GM12878 (cell line): ENCODE measurements around the gene GLB1L. TPM values are rescaled to one million over a fixed set of nuclear protein-coding genes. Genes with fewer than 3 reads are reported as not detected.

Experiments used
- CHD2 ChIP-seq: IDR thresholded peaks from 2 replicates; pipeline ENCODE4 v1.6.1; 2011; ENCODE audit warnings: low read depth, low read length, improper control_type of control experiment, borderline replicate concordance
- EP300 ChIP-seq, 2 experiments: fragments of 150-350 bp in 1 of 2; IDR thresholded peaks; 2 replicates each; pipeline ENCODE4 v1.6.1; 2011 to 2012; ENCODE audit warnings: low read depth in 2 of 2, low read length in 2 of 2, borderline replicate concordance in 1 of 2, improper control_type of control experiment in 1 of 2, inconsistent platforms in 1 of 2; ENCODE audit not compliant: control insufficient read depth in 1 of 2
- IRF4 ChIP-seq: IDR thresholded peaks from 2 replicates; pipeline ENCODE4 v1.6.1; 2011; ENCODE audit warnings: low read depth, low read length
- MEF2B ChIP-seq: fragments of 450-650 bp; IDR thresholded peaks from 2 replicates; pipeline ENCODE4 v1.6.1; 2018; ENCODE audit warnings: mild to moderate bottlenecking, moderate library complexity; ENCODE audit not compliant: partially characterized antibody, poor library complexity, severe bottlenecking
- MXI1 ChIP-seq: fragments of 150-350 bp; IDR thresholded peaks from 2 replicates; pipeline ENCODE4 v1.6.1; 2011; ENCODE audit warnings: low read depth, mild to moderate bottlenecking, inconsistent platforms, low read length, improper control_type of control experiment
- NFYA ChIP-seq: IDR thresholded peaks from 2 replicates; pipeline ENCODE4 v1.6.1; 2011; ENCODE audit warnings: low read depth, mild to moderate bottlenecking, low read length, improper control_type of control experiment, borderline replicate concordance
- NR2C2 ChIP-seq: IDR thresholded peaks from 2 replicates; pipeline ENCODE4 v1.6.1; 2011; ENCODE audit warnings: borderline replicate concordance, low read depth; ENCODE audit not compliant: control insufficient read depth, insufficient read length
- PAX8 ChIP-seq: fragments of 450-650 bp; IDR thresholded peaks from 2 replicates; pipeline ENCODE4 v1.6.1; 2017; ENCODE audit warnings: mild to moderate bottlenecking, moderate library complexity
- TCF12 ChIP-seq: IDR thresholded peaks from 2 replicates; pipeline ENCODE4 v1.6.1; 2011; ENCODE audit warnings: low read depth, mild to moderate bottlenecking, low read length
- YBX1 ChIP-seq: fragments of 450-650 bp; IDR thresholded peaks from 2 replicates; pipeline ENCODE4 v1.6.1; 2016; ENCODE audit warnings: antibody characterized with exemption
- ZZZ3 ChIP-seq: IDR thresholded peaks from 2 replicates; pipeline ENCODE4 v1.6.1; 2011; ENCODE audit warnings: low read depth; ENCODE audit not compliant: control insufficient read depth, insufficient read length
- polyA plus RNA-seq, 11 experiments: library from polyadenylated mRNA; depleted of rRNA in 4 of 11; unstranded in 6 of 11; stranded (reverse) in 5 of 11; fragments of >200 nt; fragmentation: Nextera tagmentation in 4 of 11; fragmentation: Illumina TruSeq in 1 of 11; extraction: Ambion mirVana in 4 of 11; extraction: Trizol in 1 of 11; gene quantifications; 1 replicate in 1 of 11; 2 replicates in 10 of 11; pipeline versions ENCODE4 v1.2.1 to v1.2.3, GENCODE V29; 2011 to 2016; ENCODE audit warnings: inconsistent platforms in 2 of 11, missing spikeins in 2 of 11, low read depth in 1 of 11
- total RNA-seq, 4 experiments: library from RNA; depleted of rRNA in 3 of 4; stranded (reverse); fragments of >200 nt in 3 of 4; fragmentation: Illumina TruSeq in 1 of 4; extraction: Trizol in 1 of 4; gene quantifications; 2 replicates each; pipeline versions ENCODE4 v1.2.1 to v1.2.3, GENCODE V29; 2013 to 2021
- TF ChIP-seq, protein P1 (sequence below): fragments of 450-650 bp; IDR thresholded peaks from 2 replicates; pipeline ENCODE4 v1.6.1; 2017; ENCODE audit warnings: borderline replicate concordance
- TF ChIP-seq, protein P2 (sequence below): fragments of 450-650 bp; IDR thresholded peaks from 2 replicates; pipeline ENCODE4 v1.6.1; 2017; ENCODE audit warnings: mild to moderate bottlenecking, moderate library complexity

The GLB1L gene
- total and polyA plus RNA-seq, 10 of the 15 experiments (the other 5 are each of a cell fraction or from before 2014, with no cell fraction given): 0.29 to 4.6 (median 2.7) TPM

DNA sequence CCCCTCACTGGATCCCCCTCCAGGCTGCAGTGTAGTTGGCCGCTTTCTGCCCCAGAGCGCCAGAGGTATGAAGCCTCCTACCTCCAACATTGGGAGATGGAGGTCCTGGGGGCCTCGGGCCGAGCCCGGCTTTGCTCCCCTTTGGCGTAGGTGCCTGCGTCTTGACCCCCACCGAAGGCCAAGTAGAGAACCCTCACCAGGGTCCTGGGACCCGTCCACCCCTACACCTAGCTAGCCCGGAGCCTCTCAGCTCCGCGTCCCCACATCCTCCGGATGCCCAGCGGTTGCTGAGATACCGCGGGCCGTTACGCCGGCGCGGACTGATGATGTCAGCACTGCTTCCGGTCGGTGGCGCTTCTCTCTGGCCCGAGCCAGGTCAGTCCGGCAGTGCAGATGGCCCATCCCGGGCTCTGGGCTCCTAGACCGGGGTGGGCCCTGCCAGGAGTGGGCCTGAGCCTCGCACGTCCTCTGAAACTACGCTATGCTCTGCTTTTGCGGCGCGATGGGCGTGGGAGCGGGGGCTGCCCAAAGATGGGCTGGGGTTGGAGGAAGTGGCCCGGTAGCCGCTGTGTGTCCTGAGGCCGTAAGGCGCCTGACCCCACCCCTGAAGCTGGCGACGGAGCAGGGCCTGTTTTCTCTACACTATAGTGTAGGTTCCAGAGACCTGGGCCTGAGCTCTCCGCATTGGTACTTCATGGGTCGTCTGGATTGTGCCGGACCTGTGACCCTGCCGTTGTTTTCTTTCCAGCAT lies at the start of gene GLB1L, which contains the start of gene STK16 (continued):
- TF ChIP-seq PAX8: no peak
- TF ChIP-seq ZZZ3: no peak
- no peak for TF ChIP-seq IRF4
- TF ChIP-seq NFYA: no peak
- no peak for TF ChIP-seq NR2C2
- no peak for TF ChIP-seq TCF12
- TF ChIP-seq EP300 (IDR thresholded peaks at IDR 0.05; ENCODE audit: borderline replicate concordance in 1 of 2, control insufficient read depth in 1 of 2, low read depth in 2 of 2, low read length in 2 of 2): no peak
- TF ChIP-seq, protein P1, sequence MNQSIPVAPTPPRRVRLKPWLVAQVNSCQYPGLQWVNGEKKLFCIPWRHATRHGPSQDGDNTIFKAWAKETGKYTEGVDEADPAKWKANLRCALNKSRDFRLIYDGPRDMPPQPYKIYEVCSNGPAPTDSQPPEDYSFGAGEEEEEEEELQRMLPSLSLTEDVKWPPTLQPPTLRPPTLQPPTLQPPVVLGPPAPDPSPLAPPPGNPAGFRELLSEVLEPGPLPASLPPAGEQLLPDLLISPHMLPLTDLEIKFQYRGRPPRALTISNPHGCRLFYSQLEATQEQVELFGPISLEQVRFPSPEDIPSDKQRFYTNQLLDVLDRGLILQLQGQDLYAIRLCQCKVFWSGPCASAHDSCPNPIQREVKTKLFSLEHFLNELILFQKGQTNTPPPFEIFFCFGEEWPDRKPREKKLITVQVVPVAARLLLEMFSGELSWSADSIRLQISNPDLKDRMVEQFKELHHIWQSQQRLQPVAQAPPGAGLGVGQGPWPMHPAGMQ: no peak
- peak; percentile 54; the same call in 1 of the 2 replicates for TF ChIP-seq CHD2
- no peak for TF ChIP-seq YBX1
- TF ChIP-seq, protein P2, sequence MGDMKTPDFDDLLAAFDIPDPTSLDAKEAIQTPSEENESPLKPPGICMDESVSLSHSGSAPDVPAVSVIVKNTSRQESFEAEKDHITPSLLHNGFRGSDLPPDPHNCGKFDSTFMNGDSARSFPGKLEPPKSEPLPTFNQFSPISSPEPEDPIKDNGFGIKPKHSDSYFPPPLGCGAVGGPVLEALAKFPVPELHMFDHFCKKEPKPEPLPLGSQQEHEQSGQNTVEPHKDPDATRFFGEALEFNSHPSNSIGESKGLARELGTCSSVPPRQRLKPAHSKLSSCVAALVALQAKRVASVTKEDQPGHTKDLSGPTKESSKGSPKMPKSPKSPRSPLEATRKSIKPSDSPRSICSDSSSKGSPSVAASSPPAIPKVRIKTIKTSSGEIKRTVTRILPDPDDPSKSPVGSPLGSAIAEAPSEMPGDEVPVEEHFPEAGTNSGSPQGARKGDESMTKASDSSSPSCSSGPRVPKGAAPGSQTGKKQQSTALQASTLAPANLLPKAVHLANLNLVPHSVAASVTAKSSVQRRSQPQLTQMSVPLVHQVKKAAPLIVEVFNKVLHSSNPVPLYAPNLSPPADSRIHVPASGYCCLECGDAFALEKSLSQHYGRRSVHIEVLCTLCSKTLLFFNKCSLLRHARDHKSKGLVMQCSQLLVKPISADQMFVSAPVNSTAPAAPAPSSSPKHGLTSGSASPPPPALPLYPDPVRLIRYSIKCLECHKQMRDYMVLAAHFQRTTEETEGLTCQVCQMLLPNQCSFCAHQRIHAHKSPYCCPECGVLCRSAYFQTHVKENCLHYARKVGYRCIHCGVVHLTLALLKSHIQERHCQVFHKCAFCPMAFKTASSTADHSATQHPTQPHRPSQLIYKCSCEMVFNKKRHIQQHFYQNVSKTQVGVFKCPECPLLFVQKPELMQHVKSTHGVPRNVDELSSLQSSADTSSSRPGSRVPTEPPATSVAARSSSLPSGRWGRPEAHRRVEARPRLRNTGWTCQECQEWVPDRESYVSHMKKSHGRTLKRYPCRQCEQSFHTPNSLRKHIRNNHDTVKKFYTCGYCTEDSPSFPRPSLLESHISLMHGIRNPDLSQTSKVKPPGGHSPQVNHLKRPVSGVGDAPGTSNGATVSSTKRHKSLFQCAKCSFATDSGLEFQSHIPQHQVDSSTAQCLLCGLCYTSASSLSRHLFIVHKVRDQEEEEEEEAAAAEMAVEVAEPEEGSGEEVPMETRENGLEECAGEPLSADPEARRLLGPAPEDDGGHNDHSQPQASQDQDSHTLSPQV: no peak
- peak; percentile 76 for TF ChIP-seq MXI1
- TF ChIP-seq MEF2B: no peak
